A673 (cell line): ENCODE measurements around the gene IGSF6.
A peak's percentile ranks its signal among the peaks of the same experiment; 100 is the strongest.

Experiments used
- EZH2 ChIP-seq: fragments of 200-600 bp; sonication (generic); IDR thresholded peaks from 2 replicates; pipeline ENCODE4 v1.6.1; 2017; ENCODE audit warnings: borderline replicate concordance, low read depth, mild to moderate bottlenecking, mixed read lengths, antibody characterized with exemption, low read length; ENCODE audit not compliant: poor library complexity, severe bottlenecking
- TF ChIP-seq, protein P1 (sequence below): fragments of 300-800, 200-600 bp; sonication (generic); conservative IDR thresholded peaks from 2 replicates; pipeline ENCODE4 v1.5.1; 2017; ENCODE audit warnings: low read depth, mild to moderate bottlenecking, antibody characterized with exemption, low read length, moderate library complexity, mixed read lengths

- TF ChIP-seq, protein P1, sequence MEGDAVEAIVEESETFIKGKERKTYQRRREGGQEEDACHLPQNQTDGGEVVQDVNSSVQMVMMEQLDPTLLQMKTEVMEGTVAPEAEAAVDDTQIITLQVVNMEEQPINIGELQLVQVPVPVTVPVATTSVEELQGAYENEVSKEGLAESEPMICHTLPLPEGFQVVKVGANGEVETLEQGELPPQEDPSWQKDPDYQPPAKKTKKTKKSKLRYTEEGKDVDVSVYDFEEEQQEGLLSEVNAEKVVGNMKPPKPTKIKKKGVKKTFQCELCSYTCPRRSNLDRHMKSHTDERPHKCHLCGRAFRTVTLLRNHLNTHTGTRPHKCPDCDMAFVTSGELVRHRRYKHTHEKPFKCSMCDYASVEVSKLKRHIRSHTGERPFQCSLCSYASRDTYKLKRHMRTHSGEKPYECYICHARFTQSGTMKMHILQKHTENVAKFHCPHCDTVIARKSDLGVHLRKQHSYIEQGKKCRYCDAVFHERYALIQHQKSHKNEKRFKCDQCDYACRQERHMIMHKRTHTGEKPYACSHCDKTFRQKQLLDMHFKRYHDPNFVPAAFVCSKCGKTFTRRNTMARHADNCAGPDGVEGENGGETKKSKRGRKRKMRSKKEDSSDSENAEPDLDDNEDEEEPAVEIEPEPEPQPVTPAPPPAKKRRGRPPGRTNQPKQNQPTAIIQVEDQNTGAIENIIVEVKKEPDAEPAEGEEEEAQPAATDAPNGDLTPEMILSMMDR, result peak; percentile 88
- TF ChIP-seq EZH2, result no peak
These were observed 4.7 kb upstream of the IGSF6 start for GRCh38 chr16:21656795-21657768.
